Transverse colon (tissue), 4 donors: Measurements from ENCODE around the gene GIMAP4. TPM values are rescaled to one million over a fixed set of nuclear protein-coding genes. Genes with fewer than 3 reads are reported as not detected.
A peak's percentile ranks its signal among the peaks of the same experiment; 100 is the strongest.

Source experiments
- DNase-seq: peaks from one replicate; pipeline ENCODE4 v3.0.0-alpha.2; 2019
- H3K27ac ChIP-seq, 4 donors: fragments of 200-600 bp; sonication (generic); 2 replicates each; pipeline ENCODE4 v1.5.1; 2016 to 2018; ENCODE audit warnings: inconsistent platforms in 4 of 4
- H3K27me3 ChIP-seq: fragments of 200-600 bp; sonication (generic); 2 replicates; pipeline ENCODE4 v1.5.1; 2017; ENCODE audit warnings: inconsistent platforms
- H3K36me3 ChIP-seq, 4 donors: fragments of 200-600 bp; sonication (generic); 2 replicates each; pipeline ENCODE4 v1.5.1; 2017 to 2019; ENCODE audit warnings: inconsistent platforms in 4 of 4
- H3K4me1 ChIP-seq, 4 donors: fragments of 200-600 bp; sonication (generic); 2 replicates each; pipeline ENCODE4 v1.5.1; 2017 to 2020; ENCODE audit warnings: inconsistent platforms in 4 of 4
- H3K4me3 ChIP-seq, 4 donors: fragments of 200-600 bp; sonication (generic); 1 replicate in 1 of 4; 2 replicates in 3 of 4; pipeline versions ENCODE4 v1.5.1 to v1.6.1; 2017 to 2019; ENCODE audit warnings: inconsistent platforms in 4 of 4
- H3K9me3 ChIP-seq, 2 donors: fragments of 200-600 bp; sonication (generic); 2 replicates each; pipeline ENCODE4 v1.5.1; 2017 to 2019; ENCODE audit warnings: inconsistent platforms in 2 of 2
- CTCF ChIP-seq, 5 experiments: fragments of 200-600 bp in 3 of 5; fragments of 450-650 bp in 2 of 5; sonication (generic) in 3 of 5; IDR thresholded peaks; 1 replicate in 2 of 5; 2 replicates in 3 of 5; pipeline ENCODE4 v1.5.1; 2016 to 2017; ENCODE audit warnings: antibody characterized with exemption in 5 of 5, inconsistent platforms in 3 of 5, mild to moderate bottlenecking in 2 of 5, moderate library complexity in 1 of 5
- EP300 ChIP-seq: sonication (generic); formaldehyde crosslinking; IDR thresholded peaks from one replicate; pipeline ENCODE4 v1.6.1; 2017; ENCODE audit warnings: antibody characterized with exemption, low read depth
- POLR2A ChIP-seq: fragments of 450-650 bp; IDR thresholded peaks from one replicate; pipeline ENCODE4 v1.6.1; 2016; ENCODE audit warnings: antibody characterized with exemption, mild to moderate bottlenecking, moderate library complexity
- POLR2AphosphoS5 ChIP-seq, 3 donors: sonication (generic); formaldehyde crosslinking; IDR thresholded peaks; one replicate each; pipeline ENCODE4 v1.6.1; 2016; ENCODE audit warnings: antibody characterized with exemption in 3 of 3
- WGBS, 2 donors: methylation state at CpG; one replicate each; pipeline ENCODE4 v1.1.5; 2018; ENCODE audit warnings: low coverage in 1 of 2; 5-methylcytosine and 5-hydroxymethylcytosine counted together
- in situ Hi-C, 4 donors: fragments of 200-750 bp; cut with MboI; loops; one replicate each; pipeline versions ENCODE4 v1.15.0 to v1.15.1; 2017; ENCODE audit warnings: low sequenced_read_pairs in 3 of 4, low pct_ligation_motif_present in 1 of 4, low pct_unique_long_range_greater_than_20kb in 1 of 4
- intact Hi-C: fragments of 100-400 bp; cut with DNase I; formaldehyde crosslinking; loops from one replicate; pipeline ENCODE4 v1.15.1; 2023; ENCODE audit warnings: low total_unique reads
- total RNA-seq, 4 donors: library from RNA; depleted of rRNA; stranded (reverse); fragments of >200 nt; gene quantifications; one replicate each; pipeline ENCODE4 v1.1.0, GENCODE V29; 2016

The GIMAP4 gene
- total RNA-seq, 4 donors from 2014 or later = 7.1 to 37.6 (median 15.7) TPM

- Histone ChIP-seq H3K4me3 (no peak overlapping the region), H3K4me1 (no peaks in the 10 kb centered on the region), H3K36me3 (no peaks in the 10 kb centered on the region), H3K9me3 (peaks cover 0 to 5% of the 10 kb centered on the region in 2 donors), H3K27ac (peak overlapping the region in 1 of 4 donors; percentile 56), H3K27me3 (no peaks in the 10 kb centered on the region)
- no peak for DNase-seq
- intact Hi-C loops (no loop called here), in situ Hi-C loops (no loop called here)
- 71 to 79% methylated on average over 3 of the region's 3 CpGs for WGBS, 2 donors
- TF ChIP-seq POLR2A (no peak), CTCF (IDR thresholded peaks at IDR 0.05) (no peak)
These were observed 13.6 kb downstream of the GIMAP4 start for GRCh38 chr7:150580638-150581394.

GRCh38 chr7:150585199-150585598, 18.0 kb downstream of the GIMAP4 start:
- intact Hi-C loops (no loop called here), in situ Hi-C loops (no loop called here)
- H3K4me1 ChIP-seq = peaks cover 0 to 12% (median 5%) of the 10 kb centered on the region in 4 donors
- no peaks in the 10 kb centered on the region for H3K27me3 ChIP-seq
- no peak overlapping the region for H3K27ac ChIP-seq
- H3K36me3 ChIP-seq = no peaks in the 10 kb centered on the region
- no peak for DNase-seq
- H3K9me3 ChIP-seq = peaks cover 0 to 5% of the 10 kb centered on the region in 2 donors
- WGBS, 2 donors = 80 to 87% methylated on average over 1 to 7 of the region's 7 CpGs
- H3K4me3 ChIP-seq = no peak overlapping the region
- TF ChIP-seq CTCF (IDR thresholded peaks at IDR 0.05) (no peak), EP300 (no peak), POLR2A (no peak), POLR2AphosphoS5 (IDR thresholded peaks at IDR 0.05) (no peak)

GRCh38 chr7:150586068-150586784, 19.0 kb downstream of the GIMAP4 start:
- Histone ChIP-seq H3K9me3 (no peaks in the 10 kb centered on the region), H3K27ac (peak overlapping the region; percentile 16 to 64 (median 52)), H3K4me3 (no peak overlapping the region), H3K4me1 (peaks cover 0 to 12% (median 5%) of the 10 kb centered on the region in 4 donors), H3K36me3 (no peaks in the 10 kb centered on the region), H3K27me3 (no peaks in the 10 kb centered on the region)
- TF ChIP-seq EP300 (no peak), POLR2A (no peak), POLR2AphosphoS5 (IDR thresholded peaks at IDR 0.05) (no peak), CTCF (IDR thresholded peaks at IDR 0.05) (no peak)
- 53 to 65% methylated on average over 4 of the region's 4 CpGs for WGBS, 2 donors
- DNase-seq = no peak
- intact Hi-C loops = no loop called here
- in situ Hi-C loops = no loop called here

- in situ Hi-C loops (no loop called here), intact Hi-C loops (no loop called here)
- peak overlapping the region; percentile 16 to 64 (median 52) for H3K27ac ChIP-seq
- H3K27me3 ChIP-seq = no peaks in the 10 kb centered on the region
- DNase-seq = no peak
- H3K4me3 ChIP-seq = no peak overlapping the region
- H3K4me1 ChIP-seq = peaks cover 0 to 12% (median 5%) of the 10 kb centered on the region in 4 donors
- no peaks in the 10 kb centered on the region for H3K36me3 ChIP-seq
- peak in 2 of 3 donors; percentile 12 to 22 for TF ChIP-seq POLR2AphosphoS5 (IDR thresholded peaks at IDR 0.05)
- no peak for TF ChIP-seq POLR2A
- TF ChIP-seq EP300 = peak; percentile 56
- TF ChIP-seq CTCF (IDR thresholded peaks at IDR 0.05) = no peak
- H3K9me3 ChIP-seq = no peaks in the 10 kb centered on the region
These were observed 19.6 kb downstream of the GIMAP4 start for GRCh38 chr7:150586785-150587152.
